Measurements from ENCODE around the gene ACSL5.
"Not testable (repeated sequence)": the region's sequence is repeated elsewhere in the genome, so short reads cannot be mapped to it uniquely, and the experiment has no call there.

The ACSL5 gene

GRCh38 chr10:112352044-112352443 lies 21.9 kb upstream of the ACSL5 start:
- no peak for DNase-seq

- DNase-seq: no peak
Measured at GRCh38 chr10:112353046-112353445, 20.9 kb upstream of the ACSL5 start.

- no peak for DNase-seq
Measured at GRCh38 chr10:112356686-112357085, 17.2 kb upstream of the ACSL5 start.

- no peak for DNase-seq
Measured at GRCh38 chr10:112359606-112360307, 14.2 kb upstream of the ACSL5 start.

GRCh38 chr10:112360308-112361270 lies 13.3 kb upstream of the ACSL5 start:
- no peak for DNase-seq

GRCh38 chr10:112361951-112362751 lies 11.8 kb upstream of the ACSL5 start:
- DNase-seq: no peak

- DNase-seq: no peak
Measured at GRCh38 chr10:112362833-112363232, 11.1 kb upstream of the ACSL5 start.

- no peak for DNase-seq
Measured at GRCh38 chr10:112363696-112364688, 9.9 kb upstream of the ACSL5 start.

- no peak for DNase-seq
Measured at GRCh38 chr10:112365014-112365432, 8.9 kb upstream of the ACSL5 start.

- DNase-seq: no peak
Measured at GRCh38 chr10:112365451-112365850, 8.5 kb upstream of the ACSL5 start.

GRCh38 chr10:112366992-112367391 lies 6.9 kb upstream of the ACSL5 start:
- DNase-seq: no peak

- no peak for DNase-seq
Measured at GRCh38 chr10:112367516-112367915, 6.4 kb upstream of the ACSL5 start.

- DNase-seq: peak; percentile 79
Measured at GRCh38 chr10:112369495-112370423, 4.2 kb upstream of the ACSL5 start.

- DNase-seq: no peak
Measured at GRCh38 chr10:112370424-112370819, 3.5 kb upstream of the ACSL5 start.

GRCh38 chr10:112371326-112371725 lies 2.6 kb upstream of the ACSL5 start:
- not testable (repeated sequence) for DNase-seq

GRCh38 chr10:112372182-112372810 lies 1.6 kb upstream of the ACSL5 start:
- peak; percentile 22 for DNase-seq

- DNase-seq: peak; percentile 37
Measured at GRCh38 chr10:112374724-112375541, 1.0 kb downstream of the ACSL5 start.

- peak; percentile 69 for DNase-seq
Measured at GRCh38 chr10:112375721-112376395, 1.9 kb downstream of the ACSL5 start.

GRCh38 chr10:112376396-112376790 lies 2.5 kb downstream of the ACSL5 start:
- DNase-seq: no peak

Data from CD4-positive, alpha-beta T cell treated with Interleukin-21 for 1 hour (primary cell).